NCI-H82 (cell line): Measurements from ENCODE around the gene DPYSL5.

Experiments used
- DNase-seq: peaks from one replicate; lab custom pipeline; 2025; lab: John Stamatoyannopoulos, UW

The DPYSL5 gene

GRCh38 chr2:26845021-26845420 is 2.9 kb upstream of the DPYSL5 start:
- DNase-seq, result peak; percentile 47

DNA sequence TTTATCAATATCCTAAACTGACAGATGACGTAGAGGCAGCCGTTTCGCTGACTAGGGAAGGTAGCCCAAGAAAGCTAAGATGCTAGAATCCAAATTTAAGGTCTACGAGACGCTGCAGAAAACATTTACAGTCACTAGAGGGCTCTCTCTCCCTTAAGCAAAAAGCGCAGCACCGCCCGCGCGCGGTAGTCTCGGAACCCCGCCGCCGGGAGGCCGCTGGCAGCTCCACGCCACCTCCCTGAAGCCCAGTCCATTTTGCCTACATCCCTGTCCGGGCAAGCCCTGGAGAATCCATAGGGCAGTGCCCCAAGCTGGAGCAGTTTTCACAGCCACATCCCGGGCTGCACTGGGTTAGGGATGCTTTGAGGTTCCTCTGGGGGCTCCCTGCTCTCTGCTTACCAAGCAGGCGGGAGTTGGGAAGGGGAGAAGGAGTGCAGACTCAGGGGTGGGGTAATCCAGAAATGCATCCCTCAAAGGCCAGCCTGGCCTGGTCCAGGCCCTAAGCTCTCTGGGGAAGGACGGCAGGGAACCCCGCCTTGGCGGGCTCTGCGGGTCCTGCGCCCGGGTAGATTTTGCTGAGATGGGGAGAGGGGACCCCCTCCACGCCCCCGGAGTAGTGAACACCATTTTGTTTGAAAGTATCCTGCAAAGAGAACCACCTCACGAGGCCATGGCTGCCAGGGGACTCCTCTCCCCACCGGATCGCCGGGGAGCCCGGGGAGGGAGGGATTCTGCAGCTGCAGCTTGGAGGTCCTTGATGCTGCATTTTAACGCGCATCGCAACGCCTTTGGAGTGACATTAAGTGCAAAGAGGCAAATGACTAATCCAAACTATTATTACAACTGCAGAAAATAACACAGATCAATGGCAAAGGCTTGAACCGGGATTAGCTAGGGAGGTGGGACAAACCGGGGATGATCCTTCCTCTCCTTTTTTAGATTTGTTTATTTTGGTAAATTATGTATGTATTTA is 1.3 kb upstream of the DPYSL5 start:
- peak; percentile 93 for DNase-seq

DNA sequence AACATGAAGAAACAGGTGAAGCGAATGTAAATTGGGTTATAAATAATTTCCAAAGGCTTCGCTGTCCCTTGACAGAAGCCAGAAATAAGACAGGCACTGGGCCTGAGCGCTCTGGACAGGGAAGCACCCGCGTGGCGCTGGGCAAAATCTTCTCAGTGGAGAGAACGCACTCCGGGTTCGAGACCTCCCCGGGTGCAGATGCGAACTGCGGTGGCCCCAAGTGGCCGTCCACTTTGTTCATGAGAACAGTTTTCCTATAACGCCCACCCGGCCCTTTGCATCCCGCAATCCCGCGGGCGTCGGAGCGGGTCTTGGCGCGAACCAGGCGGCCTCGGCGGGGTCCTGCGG is 651 bp upstream of the DPYSL5 start:
- DNase-seq, result peak; percentile 76

- peak; percentile 81 for DNase-seq
These were observed 564 bp downstream of the DPYSL5 start for GRCh38 chr2:26848336-26849055.

DNA sequence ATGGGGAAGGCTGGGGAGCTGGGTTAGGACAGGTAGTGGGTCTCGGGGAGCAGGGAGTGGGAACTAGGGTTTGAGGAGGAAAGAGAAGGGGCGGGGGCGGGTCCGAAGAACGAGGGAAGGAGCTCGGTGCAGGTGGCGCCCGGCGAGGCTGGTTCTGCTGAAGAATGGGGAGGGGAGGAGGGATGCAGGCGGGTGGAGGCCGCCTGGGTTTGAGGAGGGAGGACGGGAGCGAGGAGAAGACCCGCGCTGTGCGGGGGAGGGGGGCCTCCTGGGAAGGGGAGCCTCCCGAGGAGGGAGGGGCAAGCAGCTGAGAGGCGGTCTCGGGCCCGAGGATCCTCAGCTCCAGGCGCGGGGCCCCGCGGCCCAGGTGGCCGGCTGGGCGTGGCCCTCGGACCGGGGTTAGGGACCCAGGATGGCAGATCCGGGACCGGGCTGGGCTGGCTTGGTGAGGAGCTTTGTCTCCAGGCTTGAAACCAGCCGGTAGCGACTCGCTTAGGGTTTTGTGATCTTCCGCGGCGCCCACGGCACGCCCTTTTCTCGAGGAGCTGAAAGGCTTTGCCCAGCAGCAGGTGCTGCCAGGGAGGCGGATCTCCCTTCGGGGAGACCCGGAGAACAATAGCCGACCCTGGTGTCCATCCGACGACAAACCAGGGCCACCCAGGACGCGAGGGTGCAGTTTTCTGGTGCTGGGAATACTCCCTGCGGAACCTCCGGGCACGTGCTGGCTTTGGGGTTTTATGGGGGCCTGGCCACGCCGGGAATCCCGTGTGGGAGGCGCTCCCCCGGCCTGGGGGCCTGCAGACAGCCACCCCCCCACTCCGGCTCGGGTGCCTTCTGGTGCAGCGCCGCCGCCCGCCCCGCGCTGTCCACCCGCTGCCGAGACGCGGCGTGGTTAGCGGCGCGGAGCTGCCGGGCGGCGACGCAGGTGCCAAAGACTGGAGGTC is 1.4 kb downstream of the DPYSL5 start:
- peak; percentile 86 for DNase-seq

DNA sequence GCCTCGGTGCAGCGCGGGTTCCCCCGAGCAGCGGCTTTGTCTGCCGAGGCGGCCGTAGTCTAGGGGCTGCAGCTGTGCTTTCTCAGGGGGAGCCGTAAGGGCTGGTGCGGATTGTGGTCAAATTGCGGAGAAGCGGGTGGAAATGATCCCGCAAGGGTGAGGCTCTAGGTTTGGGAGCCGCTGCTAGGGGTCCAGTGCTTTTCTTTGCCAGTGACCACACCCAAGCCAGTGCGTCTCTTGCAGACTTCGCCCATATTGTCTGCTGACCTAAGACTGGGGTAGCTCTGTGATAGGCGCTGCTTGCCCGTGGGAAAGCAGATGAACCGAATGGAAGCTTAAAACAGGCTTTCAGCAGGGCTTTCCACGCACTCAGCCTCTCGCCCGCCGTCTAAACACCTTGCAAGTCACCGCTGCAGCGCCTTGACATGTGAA is 2.1 kb downstream of the DPYSL5 start:
- DNase-seq, result peak; percentile 66

GRCh38 chr2:26850505-26850904 is 2.6 kb downstream of the DPYSL5 start:
- DNase-seq, result peak; percentile 87

DNA sequence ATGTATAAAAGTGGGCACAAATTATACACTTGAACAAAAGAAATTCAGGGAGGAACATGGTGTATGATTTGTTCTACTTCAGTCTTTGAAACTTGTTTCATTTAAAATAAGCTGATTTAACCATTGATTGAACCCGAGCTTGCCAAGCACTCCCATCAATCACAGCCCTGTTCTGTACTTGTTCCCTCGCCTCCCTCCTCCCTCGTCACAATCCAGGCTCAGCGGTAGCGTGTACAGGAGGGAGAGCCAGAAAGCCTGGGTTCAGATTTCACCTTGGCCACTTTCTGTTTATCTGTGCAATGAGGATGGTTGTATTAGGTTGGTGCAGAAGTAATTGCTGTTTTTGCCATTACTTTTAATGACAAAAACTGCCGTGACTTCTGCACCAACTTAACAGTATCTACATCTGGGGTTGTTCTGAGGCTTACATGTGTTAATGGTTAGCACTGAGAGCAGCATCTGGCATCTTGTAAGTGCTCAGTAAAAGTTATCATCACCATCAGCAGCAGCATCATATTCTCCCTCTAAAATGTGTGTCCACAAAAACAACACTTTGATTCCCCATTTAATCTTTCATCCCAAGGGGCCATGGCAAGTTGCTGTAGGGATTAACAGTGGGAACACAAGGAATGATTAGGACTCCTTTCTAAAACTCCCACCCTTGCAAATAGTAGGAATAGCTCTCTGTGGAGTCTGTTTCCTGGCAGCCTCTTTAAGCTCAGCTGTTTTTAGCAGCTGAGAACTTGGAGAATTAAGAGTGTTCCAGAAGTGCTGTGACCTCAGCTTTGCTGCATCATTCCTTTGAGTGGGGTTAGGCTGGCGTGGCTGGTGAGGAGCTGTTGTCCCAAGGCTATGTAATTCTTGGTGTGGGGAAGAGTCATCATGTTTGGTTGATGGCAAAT is 4.7 kb downstream of the DPYSL5 start:
- DNase-seq, result peak; percentile 66

DNA sequence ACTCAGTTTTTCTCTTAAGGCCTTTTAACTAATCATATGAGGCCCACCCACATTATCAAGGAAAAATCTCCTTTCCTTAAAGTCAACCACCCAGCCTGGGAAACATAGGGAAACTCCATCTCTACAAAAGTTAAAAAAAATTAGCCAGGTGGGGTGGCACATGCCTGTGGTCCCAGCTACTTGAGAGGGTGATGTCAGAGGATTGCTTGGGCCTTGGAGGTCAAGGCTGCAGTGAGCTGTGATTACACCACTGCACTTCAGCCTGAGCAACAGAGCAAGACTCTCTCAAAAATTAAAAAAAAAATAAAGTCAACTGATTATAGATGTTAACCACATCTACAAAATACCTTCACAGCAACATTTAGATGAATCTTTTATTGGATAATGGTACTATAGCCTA is 5.8 kb downstream of the DPYSL5 start:
- DNase-seq, result no peak

DNA sequence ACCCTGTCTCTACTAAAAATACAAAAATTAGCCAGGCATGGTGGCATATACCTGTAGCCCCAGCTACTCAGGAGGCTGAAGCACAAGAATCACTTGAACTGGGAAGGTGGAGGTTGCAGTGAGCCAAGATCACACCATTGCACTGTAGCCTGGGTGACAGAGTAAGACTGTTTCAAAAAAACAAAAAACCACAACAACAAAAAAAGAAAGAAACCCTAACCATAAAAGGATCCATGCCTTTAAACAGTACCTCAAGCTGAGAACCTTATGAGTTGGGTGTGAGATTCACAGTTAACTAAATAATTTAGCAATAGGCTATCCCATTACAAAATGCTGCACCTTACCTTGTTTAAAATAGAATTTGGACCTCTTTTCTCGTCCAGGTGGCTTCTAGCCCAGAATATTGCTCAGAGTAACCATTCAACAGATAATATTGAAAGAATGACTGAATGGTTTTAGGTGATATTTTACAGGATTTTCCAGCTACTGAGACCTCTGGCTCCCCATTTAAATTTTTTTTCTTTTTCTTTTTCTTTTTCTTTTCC is 6.4 kb downstream of the DPYSL5 start:
- DNase-seq, result no peak

DNA sequence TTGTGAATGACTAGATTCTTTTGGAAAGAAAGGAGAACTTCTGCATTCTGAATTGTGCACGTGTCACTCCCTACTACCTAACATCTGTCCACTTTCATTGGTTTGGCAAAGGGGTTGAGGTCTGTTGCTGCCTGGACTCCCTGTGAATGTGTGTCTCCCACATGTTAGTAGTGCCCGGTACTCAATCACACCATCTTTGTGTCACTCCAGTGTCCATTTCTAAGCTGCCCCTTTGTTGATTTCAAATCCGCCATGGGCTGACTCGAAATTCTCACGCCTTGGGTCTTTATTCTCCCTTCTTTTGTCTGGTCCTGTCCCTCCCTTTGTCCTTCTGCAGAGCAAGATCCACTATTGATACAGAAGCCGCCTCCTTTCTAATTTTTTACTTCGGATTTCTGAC is 7.5 kb downstream of the DPYSL5 start:
- DNase-seq, result no peak

GRCh38 chr2:26859622-26860021 is 11.7 kb downstream of the DPYSL5 start:
- DNase-seq, result no peak

- no peak for DNase-seq
These were observed 12.4 kb downstream of the DPYSL5 start for GRCh38 chr2:26860211-26860850.

DNA sequence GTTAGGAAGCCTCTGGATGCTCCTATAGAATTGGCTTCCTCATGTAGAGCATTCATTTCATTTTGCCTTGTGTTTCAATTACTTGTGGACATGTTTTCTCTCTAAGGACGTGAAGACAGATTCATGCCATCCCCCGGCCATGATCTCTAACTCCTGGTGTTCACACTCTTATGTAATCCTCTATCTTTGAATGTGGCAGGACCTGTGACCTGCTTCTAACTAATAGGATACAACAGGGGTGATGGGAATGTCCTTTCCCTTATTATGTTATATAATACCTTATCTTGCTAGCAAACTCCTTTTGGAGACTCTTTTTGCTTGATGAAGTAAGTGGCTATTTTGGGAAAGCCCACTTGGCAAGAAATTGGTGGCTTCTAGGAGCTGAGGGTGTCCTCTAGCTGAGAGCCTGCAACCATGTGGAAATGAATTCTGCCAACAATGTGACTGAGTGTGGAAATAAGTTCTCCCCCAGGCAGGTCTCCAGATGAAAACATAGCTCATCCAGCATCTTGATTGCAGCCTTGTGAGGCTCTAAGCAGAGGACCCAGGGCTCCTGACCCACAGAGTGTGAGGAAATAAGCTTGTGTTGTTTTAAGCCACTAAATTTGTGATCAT is 13.8 kb downstream of the DPYSL5 start:
- no peak for DNase-seq

DNA sequence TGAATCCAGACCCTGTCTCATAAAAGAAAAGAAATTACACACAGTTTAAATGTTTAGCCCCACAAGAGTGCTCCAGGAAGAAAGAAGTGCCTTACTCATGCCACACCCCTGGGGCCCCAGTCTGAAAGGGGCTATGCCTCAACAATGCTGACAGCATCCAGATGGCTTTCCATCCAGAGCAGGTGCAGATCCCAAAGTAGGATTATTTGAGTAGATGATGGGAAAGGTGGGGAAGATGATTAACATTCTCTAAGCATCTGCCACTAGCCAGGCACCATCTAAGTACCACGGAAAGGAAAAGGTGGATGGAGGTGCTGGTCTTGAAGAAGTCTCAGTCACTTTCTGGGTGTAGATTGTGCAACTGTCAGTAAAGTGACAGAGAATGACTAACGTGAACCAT is 16.3 kb downstream of the DPYSL5 start:
- peak; percentile 78 for DNase-seq

GRCh38 chr2:26864646-26865045 is 16.7 kb downstream of the DPYSL5 start:
- no peak for DNase-seq

DNA sequence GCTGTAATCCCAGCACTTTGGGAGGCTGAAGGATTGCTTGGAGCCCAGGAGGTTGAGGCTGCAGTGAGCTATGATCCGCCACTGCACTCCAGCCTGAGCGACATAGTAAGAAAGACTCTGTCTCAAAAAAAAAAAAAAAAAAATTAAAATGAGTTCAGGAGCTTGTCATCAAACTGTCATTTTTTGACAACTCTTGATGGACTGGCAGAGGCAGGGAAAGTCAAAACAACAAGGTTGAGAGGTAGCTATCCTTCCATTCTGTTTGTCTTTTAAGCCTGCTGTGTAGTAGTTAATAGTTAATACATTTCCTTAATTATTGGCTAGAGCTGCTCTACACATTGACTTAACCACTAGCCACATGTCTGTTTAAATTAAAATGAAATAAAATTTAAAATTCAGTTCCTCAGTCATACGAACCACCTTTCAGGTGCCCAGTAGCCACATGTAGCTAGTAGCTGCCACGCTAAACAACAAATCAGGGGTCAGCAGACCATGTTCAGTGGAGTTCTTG is 22.7 kb downstream of the DPYSL5 start:
- DNase-seq, result no peak

DNA sequence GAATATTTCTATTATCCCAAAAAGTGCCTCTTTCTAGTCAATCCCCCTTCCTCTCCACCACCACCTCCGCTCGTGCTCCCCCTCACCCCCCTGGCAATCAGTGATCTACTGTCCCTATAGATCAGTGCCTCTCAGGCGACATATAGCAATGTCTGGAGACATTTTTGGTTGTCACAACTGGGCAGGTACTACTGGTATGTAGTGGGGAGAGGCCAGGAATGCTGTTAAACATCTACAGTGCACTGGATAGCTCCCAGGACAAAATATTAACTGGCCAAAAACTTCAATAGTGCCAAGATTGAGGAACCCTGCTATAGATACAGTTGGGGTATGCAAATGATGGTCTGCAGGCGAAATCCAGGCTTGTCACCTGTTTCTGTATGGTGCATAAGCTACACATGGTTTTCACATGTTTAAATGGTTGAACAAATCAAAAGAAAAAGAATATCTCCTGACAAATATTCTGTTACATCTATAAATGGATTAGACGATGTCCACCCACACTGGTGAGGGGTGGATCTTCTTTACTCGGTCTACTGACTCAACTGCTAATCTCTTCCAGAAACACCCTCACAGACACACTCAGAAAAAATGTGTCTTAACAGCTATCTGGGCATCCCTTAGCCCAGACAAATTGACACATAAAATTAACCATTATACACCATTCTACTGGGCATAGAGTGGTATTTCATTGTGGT is 25.5 kb downstream of the DPYSL5 start:
- DNase-seq, result no peak

DNA sequence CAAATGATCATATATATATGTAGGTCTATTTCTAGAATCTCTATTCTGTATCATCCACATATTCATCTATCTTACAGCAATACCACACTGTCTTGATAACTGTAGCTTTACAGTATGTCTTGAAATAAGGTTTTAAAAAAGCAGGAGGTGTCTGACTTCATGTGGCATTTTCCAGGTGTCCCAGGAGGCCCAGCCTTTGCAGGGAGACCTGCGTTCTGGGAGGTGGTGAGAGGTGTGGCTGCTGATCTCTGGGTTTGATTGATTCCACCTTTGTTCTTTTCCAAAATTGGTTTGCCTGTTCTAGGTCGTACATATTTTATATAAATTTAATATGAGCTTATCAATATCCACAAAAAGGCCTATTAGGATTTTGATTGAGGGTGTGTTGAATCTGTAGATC is 26.6 kb downstream of the DPYSL5 start:
- DNase-seq, result no peak
